BE2C (cell line): Measurements from ENCODE around the gene SRMS.
A peak's percentile ranks its signal among the peaks of the same experiment; 100 is the strongest.

Experiments
- DNase-seq: peaks from one replicate; pipeline ENCODE4 v3.0.0-alpha.2; 2020
- H3K27me3 ChIP-seq: fragments of 250-450 bp; sonication (Bioruptor Pico); 2 replicates; pipeline ENCODE4 v1.5.1; 2020; ENCODE audit warnings: mild to moderate bottlenecking
- H3K36me3 ChIP-seq: fragments of 250-450 bp; sonication (Bioruptor Pico); 2 replicates; pipeline ENCODE4 v1.5.1; 2020; ENCODE audit warnings: mild to moderate bottlenecking
- H3K4me1 ChIP-seq: fragments of 250-450 bp; sonication (Bioruptor Pico); 2 replicates; pipeline ENCODE4 v1.5.1; 2020
- H3K4me3 ChIP-seq: 2 replicates; pipeline ENCODE4 v1.5.1; 2011; ENCODE audit warnings: low read depth, low read length
- H3K9me3 ChIP-seq: fragments of 250-450 bp; sonication (Bioruptor Pico); 2 replicates; pipeline ENCODE4 v1.5.1; 2020
- TF ChIP-seq, protein P1 (sequence below): IDR thresholded peaks from 2 replicates; pipeline ENCODE4 v1.5.1; 2012; ENCODE audit warnings: mild to moderate bottlenecking, low read depth, low read length

The SRMS gene

DNA sequence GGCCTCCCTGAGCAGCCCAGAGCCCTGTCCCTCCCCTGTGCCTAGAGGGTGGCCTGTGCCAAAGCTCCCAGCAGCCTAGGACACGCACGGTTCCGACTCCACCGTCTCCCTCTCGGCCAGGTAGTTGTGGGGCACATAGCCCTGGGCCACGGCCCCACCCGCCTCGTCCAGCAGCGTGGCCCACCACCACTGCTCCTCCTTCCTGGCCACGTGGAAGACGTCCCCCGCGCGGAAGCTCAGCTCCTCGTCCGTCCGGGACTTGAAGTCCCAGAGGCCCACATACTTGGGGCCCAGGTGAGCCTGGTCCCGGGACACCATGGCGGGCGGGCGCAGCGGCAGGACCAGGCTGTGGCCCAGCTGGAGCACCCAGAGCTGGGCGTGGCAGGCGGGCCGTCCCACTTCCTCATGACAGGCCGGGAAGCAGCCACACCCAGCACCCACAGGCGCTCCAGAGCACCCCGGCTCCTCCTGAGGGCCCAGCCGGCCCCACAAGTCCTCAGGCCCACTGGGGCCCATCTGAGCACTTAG, 10.5 kb downstream of the SRMS start, which contains the start of gene PTK6:
PTK6 (minus strand) TSS at position 380 of the 528 bp plus-strand sequence; CDS start at position 318, 62 bp downstream.
- Histone ChIP-seq H3K9me3 (no peaks in the 10 kb centered on the region), H3K4me1 (peaks cover 14% of the 10 kb centered on the region), H3K27me3 (no peaks in the 10 kb centered on the region), H3K4me3 (peak within 1 kb of the TSS; percentile 43), H3K36me3 (no peaks in the 10 kb centered on the region)
- peak; percentile 12 for DNase-seq
- TF ChIP-seq, protein P1, sequence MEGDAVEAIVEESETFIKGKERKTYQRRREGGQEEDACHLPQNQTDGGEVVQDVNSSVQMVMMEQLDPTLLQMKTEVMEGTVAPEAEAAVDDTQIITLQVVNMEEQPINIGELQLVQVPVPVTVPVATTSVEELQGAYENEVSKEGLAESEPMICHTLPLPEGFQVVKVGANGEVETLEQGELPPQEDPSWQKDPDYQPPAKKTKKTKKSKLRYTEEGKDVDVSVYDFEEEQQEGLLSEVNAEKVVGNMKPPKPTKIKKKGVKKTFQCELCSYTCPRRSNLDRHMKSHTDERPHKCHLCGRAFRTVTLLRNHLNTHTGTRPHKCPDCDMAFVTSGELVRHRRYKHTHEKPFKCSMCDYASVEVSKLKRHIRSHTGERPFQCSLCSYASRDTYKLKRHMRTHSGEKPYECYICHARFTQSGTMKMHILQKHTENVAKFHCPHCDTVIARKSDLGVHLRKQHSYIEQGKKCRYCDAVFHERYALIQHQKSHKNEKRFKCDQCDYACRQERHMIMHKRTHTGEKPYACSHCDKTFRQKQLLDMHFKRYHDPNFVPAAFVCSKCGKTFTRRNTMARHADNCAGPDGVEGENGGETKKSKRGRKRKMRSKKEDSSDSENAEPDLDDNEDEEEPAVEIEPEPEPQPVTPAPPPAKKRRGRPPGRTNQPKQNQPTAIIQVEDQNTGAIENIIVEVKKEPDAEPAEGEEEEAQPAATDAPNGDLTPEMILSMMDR, result no peak

DNA sequence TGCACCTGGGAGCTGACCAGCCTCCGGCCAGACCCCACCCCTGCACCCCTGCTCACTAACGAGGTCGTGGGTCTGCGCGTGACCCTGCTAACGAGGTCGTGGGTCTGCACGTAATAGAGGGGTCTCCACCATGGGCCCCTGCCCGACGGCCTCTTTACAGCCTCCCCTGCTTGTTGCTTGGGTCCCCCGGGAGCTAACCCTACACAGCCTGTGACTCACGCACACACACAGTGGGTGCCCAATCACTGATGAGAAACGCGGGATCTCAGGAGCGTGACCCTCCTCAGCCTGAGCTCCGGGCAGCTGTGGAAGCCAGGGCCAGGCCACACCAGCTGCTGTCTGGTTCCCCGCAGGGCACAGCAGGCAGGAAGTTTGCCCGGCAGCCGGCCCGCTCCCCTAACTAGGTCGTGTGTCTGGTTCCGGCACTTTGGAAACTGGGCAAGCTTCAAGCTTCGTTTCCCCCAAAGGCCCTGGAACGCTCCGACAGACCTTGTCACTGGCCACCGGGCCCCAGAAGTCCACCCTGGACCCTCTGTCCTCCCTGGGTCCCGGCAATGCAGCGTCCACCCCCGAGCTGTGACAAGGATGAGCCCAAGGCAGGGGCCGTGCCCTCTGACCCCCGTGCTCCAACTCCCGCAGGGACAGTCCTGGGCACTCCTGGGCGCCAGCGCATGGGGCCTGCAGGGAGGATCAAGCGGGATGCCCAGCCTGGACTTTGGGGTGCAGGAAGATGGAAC, 11.1 kb downstream of the SRMS start:
- Histone ChIP-seq H3K4me1 (peaks cover 14% of the 10 kb centered on the region), H3K4me3 (no peak overlapping the region; the same call in 1 of the 2 replicates), H3K9me3 (no peaks in the 10 kb centered on the region), H3K27me3 (no peaks in the 10 kb centered on the region), H3K36me3 (no peaks in the 10 kb centered on the region)
- DNase-seq, result peak; percentile 83
- TF ChIP-seq, protein P1, result no peak

DNA sequence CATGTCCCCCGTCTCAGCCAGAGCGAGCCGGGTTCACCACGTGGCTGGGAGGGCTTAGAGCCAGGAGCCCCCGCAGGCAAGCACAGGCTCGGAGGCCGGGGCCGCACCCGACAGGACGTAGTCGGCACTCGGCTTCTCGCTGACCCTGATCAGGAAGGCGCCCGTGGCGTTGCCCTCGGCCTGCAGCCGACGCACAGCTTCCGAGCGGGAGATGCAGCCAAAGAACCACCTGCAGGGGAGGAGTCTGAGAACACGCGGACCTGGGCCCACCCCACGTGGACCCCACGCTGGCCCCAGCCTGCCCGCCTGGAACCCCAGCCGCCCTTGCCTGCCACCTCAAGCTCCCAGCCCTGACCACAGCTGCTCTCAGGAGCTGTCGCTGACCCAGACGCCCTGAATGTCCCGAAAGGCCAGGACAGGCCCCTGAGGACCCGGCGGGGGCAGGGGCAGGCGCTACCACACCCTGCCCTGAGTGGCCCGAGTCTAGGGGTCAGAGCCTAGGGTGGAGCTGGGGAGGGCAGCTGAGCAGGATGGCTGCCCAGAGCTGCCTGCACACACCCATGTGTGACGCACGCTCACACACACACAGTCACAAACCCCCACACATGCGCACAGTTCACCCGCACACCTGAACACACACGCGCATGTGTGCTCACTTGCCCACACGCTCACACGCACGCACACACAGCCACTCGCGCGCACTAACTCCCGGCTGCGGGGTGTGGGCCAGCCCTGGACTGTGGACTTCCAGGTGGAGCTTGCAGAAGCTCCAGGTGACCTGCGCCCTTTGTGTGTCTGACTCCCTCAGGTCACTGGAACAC, 12.5 kb downstream of the SRMS start:
- TF ChIP-seq, protein P1, result no peak
- no peaks in the 10 kb centered on the region for H3K27me3 ChIP-seq
- peak; percentile 21 for DNase-seq
- H3K36me3 ChIP-seq, result no peaks in the 10 kb centered on the region
- H3K4me1 ChIP-seq, result peaks cover 6% of the 10 kb centered on the region
- H3K4me3 ChIP-seq, result no peak overlapping the region
- no peaks in the 10 kb centered on the region for H3K9me3 ChIP-seq

DNA sequence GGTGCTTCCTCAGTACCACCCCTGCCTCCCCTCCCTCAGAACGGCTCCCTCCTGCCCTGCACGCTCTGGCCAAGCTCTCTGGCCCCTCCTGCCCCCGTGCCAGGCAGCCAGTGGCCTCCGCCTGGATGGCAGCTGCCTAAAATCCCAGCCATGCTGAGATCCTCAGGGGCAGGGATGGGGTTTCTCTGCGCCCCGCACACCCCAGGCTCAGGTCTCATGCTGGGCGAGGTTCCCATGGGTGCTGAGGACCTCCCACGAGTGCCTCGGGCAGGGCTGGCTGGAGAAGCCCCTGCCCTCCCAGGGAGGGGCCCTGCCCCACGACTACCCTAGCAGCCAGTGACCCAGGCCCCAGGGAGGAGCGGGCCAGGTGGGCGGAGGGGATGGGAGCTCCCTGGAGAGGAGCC, 13.1 kb downstream of the SRMS start:
- peak; percentile 22 for DNase-seq
- no peaks in the 10 kb centered on the region for H3K27me3 ChIP-seq
- H3K4me3 ChIP-seq, result no peak overlapping the region
- TF ChIP-seq, protein P1, result no peak
- H3K36me3 ChIP-seq, result no peaks in the 10 kb centered on the region
- H3K4me1 ChIP-seq, result peaks cover 4% of the 10 kb centered on the region
- H3K9me3 ChIP-seq, result no peaks in the 10 kb centered on the region

DNA sequence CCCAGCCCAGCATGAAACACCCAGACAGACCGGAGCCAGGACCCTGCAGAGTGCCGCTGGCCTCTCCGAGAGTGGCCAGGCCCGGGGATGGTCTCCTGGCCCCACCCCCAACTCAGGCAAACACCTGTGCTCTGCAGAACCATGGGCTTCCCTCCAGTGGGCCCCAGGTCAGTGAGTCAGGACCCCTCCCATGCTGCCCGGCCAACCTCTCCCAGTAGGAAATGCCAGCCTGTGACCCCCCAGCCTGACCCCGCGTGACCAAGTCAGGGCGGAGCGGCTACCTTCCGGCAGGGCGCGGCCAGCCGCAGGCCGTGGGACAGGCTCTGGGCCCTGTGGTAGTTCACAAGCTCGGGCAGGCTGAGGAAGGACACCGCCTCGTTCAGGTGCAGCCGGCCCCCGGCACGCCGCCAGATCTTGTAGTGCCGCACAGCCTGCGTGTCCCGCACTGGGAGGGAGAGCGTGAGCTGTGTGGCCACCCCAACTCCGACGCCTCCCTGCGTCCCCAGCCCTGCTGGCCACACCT, 13.6 kb downstream of the SRMS start:
- no peaks in the 10 kb centered on the region for H3K27me3 ChIP-seq
- TF ChIP-seq, protein P1, result no peak
- peaks cover 4% of the 10 kb centered on the region for H3K4me1 ChIP-seq
- no peak for DNase-seq
- H3K4me3 ChIP-seq, result no peak overlapping the region
- no peaks in the 10 kb centered on the region for H3K36me3 ChIP-seq
- H3K9me3 ChIP-seq, result no peaks in the 10 kb centered on the region
